GM21360 (cell line): ENCODE data around the gene EME2.

Experiments
- ATAC-seq: cut with Tn5 transposase; IDR thresholded peaks from one replicate; pipeline ENCODE4 v1.9.1; 2021; ENCODE audit warnings: mild to moderate bottlenecking, moderate library complexity; ENCODE audit not compliant: unreplicated experiment

EME2 gene

DNA sequence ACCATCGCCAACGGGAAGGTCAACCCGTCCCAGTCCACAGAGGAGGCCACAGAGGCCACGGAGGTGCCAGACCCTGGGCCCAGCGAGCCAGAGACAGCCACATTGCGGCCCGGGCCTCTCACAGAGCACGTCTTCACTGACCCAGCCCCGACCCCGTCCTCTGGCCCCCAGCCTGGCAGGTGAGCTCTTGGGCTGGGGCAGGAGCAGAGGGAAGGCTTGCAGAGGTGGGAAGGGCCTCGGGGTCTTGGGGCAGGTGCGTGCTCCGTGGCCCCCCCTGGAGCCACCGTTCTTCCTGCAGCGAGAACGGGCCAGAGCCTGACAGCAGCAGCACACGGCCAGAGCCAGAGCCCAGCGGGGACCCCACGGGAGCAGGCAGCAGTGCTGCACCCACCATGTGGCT lies 6.4 kb upstream of the EME2 start:
- ATAC-seq, result no peak

DNA sequence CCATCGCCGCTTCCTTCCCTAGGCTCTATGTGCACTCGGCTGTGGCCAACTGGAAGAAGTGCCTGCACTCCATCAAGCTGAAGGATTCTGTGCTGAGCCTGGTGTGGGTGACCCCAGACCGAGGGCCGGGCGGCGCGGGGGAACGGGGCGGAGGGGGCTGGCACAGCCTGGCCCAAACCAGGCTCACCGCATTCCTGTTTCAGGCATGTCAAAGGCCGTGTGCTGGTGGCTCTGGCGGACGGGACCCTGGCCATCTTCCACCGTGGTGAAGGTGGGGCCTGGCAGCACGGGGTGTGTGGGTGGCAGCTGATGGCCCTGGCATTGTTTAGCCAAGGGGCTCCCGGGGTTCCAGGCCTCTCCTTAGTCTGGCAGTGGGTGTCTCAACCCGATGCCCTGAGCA lies 5.9 kb upstream of the EME2 start:
- ATAC-seq, result no peak

DNA sequence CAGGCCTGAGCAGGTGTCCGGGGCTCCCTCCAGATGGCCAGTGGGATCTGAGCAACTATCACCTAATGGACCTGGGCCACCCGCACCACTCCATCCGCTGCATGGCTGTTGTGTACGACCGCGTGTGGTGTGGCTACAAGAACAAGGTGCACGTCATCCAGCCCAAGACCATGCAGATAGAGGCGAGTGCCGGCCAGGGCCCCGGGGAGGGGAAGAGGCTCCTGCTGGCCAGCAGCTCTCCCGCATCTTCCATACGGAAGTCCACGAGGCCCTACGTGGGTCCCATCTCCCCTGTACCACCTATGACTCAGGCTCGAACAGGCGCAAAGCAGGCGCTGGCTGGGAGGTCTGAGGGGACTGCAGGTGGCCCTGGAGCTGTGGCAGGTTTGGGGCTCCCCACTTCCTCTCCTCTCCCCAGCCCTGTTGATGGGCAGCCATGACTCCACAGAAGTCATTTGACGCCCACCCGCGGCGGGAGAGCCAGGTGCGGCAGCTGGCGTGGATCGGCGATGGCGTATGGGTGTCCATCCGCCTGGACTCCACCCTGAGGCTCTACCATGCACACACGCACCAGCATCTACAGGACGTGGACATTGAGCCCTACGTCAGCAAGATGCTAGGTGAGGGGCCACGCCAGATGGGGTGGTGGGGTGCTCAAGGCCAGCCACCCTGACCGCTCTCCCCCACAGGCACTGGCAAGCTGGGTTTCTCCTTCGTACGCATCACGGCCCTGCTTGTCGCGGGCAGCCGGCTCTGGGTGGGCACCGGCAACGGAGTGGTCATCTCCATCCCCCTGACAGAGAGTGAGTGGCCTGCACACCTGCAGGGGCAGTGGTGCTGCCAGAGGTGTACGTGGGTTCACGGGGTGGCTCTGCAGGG lies 5.3 kb upstream of the EME2 start:
- no peak for ATAC-seq

DNA sequence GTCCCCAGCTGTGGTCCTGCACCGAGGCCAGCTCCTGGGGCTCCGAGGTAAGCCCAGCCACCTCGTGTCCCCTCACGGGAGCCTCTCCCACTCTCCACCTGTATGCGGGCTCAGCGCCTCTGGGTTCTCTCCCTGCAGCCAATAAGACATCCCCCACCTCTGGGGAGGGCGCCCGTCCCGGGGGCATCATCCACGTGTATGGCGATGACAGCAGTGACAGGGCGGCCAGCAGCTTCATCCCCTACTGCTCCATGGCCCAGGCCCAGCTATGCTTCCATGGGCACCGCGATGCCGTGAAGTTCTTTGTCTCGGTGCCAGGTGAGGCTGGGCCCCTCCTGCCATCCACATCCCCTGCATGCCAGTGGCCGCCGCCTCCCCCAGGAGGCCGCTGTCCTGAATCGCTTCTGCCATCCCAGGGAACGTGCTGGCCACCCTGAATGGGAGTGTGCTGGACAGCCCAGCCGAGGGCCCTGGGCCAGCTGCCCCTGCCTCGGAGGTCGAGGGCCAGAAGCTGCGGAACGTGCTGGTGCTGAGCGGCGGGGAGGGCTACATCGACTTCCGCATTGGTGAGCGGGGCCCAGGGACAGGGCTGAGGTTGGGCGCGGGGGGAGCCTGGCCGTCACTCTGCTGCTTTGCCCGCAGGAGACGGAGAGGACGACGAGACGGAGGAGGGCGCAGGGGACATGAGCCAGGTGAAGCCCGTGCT lies 4.4 kb upstream of the EME2 start:
- ATAC-seq, result no peak

DNA sequence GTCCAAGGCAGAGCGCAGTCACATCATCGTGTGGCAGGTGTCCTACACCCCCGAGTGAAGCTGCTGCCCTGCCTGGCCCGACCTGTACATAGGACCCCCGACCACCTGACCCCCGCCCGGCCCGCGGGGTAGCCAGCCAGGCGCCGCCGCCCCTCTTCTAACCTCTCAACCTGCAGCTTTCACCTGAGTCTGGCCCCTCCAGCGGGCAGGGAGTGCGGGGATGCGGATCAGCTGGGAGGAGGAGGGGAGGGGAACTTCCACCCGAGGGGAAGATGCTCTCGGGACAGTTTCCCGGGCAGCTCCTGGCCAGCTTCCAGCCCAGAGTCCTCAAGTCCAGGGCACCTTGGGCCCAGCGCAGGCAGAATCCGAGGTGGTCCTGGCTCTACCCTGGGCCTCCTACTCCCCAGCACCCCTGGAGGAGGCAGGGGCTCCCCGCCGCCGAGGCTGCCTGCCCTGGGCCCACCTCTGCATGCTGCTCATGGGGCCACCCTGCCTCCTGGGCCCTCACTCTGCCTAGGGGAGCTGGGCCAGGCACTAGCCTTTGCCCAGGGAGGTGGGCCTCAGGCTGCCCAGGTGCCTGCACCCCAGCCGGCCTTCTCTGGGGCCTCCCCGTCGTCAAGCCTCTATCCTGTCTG lies 3.7 kb upstream of the EME2 start:
- ATAC-seq, result no peak

DNA sequence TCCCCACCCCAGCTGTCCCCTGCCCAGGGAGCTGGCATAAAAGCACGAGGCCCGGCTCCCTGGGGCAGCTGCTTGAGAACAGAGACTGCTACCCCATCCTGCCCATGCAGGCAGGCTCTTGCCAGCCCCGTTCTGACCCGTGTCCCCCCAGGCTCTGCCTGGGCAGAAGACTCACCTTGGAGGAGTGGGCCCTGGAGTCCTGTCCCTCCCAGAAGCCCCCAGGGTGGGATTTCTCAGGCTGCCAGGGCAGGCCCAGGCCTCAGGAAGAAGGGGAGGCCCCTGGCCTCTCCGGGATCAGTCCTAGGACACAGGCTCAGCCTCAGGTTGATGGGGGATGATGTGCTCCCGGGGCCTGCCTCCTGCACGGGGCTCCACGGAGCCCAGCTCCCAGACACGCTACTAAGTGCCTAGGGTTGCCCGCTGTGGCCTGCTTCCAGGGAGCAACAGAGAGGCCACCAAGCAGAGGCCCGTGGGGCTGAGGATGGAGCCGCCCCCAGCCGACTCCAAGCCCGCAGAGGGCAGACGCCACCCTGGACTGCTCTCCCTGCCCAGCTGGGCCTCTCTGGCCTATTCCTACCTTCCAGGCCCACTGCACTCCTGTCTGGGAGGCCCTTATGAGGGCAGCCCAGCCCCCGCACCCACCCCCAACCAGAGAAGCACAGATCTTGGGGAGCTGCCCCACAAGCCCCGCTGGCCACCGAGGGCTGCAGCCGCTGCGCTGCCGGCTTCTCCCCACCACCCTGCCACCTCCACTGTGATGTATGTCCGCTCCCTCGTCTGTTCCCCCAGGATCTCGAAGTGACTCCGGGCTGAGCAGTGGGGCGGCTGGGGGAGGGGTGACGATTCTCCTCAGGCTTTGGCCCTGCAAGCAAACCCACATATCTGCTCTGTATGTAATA lies 3.0 kb upstream of the EME2 start:
- no peak for ATAC-seq

DNA sequence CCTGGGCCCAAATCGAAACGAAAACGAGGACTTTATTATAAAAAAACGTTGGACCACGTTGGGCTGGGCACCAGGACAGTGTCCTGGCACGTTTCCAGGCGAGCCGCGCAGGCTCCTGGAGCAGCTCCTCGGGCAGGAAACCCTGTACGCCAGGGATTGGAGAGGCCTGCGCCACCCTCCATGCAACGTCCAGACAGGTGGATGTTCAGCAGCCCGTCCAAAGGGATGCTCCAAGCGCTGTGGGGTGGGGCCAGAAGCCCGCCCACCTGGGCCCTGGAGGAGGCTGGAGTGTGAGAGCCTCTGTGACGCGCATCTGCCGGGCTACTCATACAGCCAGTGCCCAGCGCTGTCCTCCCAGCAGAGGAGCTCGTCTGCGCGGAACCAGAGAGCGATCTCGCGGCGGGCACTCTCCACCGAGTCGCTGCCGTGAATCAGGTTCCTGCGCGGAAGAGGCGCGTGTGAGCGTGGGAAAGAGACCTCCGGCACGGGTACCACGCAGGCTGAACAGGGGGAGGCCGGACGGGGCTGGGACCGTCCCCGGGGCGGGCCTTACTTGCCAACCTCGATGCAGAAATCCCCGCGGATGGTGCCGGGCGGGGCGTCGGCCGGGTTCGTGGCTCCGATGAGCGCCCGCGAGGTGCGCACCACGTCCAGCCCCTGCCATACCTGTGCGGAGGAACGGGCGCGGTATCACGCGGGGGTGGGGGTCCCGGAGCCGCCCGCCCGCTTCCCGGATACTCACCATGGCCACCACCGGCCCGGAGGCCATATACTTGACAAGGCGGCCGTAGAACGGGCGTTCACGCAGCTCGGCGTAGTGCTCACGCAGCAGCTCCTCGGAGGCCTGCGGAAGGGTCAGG lies 2.1 kb upstream of the EME2 start:
- ATAC-seq, result no peak

DNA sequence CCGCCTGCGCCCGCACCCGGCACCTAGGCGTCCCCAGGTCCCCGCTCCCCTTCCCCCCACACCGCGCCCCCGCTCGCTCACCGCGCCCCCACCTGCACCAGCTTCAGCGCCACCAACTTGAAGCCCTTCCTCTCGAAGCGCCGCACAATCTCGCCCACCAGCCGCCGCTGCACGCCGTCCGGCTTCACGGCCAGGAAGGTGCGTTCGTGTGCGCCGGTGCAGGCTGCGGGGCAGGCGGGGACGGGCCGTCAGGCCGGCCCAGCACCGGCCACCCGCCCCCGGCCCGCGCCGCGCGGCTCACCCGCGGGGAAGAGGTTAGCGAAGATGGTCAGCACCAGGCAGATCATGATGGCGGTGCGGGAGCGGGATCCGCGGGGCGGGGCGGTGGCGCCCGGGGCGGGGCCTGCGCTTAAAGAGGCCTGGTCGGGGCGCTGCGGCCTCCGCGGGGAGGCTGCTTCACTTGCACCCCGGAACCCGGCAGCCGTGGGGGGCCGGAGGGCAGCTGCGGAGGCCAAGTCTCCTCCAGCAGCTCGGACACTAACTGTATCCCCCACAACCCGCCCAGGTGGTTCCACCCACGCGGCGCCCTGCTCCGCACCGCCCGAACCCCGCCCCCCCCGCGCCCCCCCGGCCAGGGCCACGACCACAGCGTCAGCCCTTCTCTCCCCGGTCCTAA lies 1.3 kb upstream of the EME2 start, which contains the start of gene NME3:
TSS of gene NME3 (minus strand) at position 356 of the 676 bp plus-strand sequence. CDS start at position 347, 9 bp downstream.
- no peak for ATAC-seq

DNA sequence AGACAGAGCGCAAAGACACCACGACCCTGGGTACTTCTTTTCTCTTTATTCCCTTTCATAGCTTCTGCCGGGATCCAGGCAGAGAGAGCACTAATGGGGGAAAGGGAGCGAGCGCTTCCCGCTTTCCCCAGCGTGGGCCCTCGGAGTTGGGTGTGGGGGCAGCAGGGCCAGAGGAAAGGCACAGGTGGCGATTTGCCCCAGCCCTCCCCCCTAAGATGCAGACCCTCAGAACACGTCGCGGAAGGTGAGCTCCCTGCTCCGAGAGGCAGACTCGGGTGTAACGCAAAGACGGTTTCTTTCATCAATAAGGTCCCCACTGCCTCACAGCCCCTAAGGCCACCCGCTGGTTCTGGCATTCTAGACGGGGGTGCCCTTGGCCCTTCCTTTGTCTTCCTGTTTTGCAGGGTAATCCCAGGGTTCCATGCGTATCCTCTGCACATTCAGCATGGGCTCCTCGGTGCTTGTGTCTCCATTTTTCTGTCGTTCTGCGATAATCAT lies 697 bp upstream of the EME2 start:
- no peak for ATAC-seq

DNA sequence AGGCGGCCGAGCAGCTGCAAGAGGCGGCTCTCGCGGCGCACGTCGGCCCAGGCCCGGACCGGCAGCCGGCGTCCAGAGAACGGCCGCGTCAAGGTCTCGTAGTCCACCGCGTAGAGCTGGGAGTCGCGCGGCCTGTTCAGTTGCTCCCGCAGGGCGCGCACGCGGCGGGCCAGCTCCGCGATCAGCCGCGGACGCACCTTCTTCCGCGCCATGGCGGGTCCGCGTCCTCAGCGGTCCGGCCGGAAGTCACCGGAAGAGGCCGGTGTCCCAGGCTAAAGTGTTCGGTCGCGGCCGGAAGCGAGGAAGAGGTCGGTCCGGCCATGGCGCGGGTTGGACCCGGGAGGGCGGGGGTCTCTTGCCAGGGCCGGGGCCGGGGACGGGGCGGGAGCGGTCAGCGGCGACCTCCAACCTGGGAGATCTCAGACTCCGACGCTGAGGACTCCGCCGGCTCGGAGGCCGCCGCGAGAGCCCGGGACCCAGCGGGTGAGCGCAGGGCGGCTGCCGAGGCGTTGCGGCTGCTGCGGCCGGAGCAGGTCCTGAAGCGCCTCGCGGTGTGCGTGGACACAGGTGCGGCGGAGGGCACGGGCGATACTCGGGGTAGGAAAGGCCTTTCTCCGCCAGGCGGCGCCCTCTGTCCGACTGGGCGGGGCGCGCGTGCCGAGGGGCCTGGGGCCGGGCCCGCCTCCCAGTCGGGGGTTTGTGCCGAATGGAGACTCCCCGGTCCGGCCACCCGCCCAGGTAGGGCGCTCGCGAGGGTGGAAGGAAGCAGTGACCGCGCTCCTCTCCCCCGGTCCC lies 495 bp downstream of the EME2 start, which contains the start of gene MRPS34:
TSS of gene MRPS34 (minus strand) at position 227 of the 795 bp plus-strand sequence. CDS start at position 212, 15 bp downstream.
- ATAC-seq, result peak; percentile 33

DNA sequence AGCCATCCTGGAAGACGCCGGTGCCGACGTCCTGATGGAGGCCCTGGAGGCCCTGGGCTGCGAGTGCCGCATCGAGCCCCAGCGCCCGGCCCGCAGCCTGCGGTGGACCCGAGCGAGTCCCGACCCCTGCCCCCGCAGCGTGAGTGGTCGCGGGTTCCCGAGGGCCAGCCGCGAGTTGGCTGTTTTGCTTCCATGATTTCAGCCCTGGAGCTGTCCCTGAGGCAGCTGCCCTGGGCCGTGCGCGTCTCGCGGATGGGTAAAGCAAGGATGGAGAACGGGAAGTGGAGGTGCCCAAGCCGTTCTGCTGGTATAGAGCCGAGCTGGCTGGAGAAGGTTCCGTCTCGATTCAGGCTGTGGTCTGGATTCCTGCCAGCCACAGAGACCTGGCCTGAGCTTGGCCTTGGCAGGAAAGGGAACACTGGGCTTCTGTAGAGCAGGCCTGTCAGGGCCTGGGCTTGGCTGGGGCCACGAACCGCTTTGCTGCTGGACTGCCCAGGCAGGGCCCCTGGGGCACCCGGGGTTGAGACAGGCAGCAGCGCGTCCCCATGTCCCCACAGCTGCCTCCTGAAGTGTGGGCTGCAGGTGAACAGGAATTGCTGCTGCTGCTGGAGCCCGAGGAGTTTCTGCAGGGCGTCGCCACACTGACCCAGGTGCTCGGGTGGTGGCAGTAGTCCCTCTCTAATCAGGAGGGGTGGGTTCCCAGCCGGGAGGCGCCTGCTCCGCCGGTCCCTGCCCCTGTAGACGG lies 1.3 kb downstream of the EME2 start:
- no peak for ATAC-seq

DNA sequence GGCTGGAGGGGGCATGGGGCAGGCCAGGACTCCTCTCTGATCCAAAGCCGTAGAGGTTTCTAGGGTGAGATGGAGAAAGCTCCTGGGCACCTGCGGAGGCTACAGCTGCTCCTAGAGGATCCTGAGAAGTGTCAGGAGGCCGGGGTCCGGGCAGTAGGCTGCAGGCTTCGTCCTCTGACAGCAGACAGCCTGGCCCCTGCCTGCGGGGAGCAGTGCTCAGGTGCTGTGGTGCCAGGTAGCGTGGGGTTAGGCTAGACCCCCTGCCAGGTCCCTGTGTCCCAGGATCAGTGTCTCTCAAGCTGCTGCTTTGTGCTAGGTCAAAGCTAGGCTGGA lies 1.8 kb downstream of the EME2 start:
- ATAC-seq, result no peak

DNA sequence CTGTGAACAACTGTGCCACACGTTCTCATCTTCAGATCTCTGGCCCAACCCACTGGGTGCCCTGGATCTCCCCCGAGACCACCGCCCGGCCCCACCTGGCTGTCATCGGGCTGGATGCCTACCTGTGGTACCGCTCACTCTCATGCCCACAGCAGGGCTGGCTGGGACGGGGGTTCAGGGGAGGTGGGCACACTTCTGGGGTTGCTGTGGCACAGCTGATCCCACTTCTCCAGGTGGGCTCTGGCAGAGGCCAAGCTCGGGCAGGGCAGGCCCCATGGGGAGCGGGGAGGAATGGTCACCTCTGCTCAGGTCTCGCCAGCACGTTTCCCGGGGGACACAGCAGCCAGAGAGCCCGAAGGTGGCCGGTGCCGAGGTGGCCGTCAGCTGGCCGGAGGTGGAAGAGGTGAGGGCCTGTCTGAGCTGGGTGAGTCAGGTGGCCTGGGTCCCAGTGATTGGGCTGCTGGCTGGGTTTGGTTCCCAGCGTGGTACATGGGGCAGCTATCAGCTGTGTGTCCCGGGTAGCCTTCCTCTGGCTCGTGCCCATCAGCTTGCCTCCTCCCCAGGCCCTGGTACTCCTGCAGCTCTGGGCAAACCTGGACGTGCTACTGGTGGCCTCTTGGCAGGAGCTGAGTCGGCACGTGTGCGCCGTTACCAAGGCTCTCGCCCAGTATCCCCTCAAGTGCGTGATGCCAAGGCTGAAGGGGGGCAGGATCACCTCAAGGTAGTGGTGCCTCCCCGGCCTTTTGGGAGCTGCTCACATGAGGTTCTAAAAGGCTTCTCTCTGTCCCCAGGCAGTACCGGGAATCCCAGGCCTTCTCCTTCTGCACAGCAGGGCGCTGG lies 2.6 kb downstream of the EME2 start:
- ATAC-seq, result no peak

DNA sequence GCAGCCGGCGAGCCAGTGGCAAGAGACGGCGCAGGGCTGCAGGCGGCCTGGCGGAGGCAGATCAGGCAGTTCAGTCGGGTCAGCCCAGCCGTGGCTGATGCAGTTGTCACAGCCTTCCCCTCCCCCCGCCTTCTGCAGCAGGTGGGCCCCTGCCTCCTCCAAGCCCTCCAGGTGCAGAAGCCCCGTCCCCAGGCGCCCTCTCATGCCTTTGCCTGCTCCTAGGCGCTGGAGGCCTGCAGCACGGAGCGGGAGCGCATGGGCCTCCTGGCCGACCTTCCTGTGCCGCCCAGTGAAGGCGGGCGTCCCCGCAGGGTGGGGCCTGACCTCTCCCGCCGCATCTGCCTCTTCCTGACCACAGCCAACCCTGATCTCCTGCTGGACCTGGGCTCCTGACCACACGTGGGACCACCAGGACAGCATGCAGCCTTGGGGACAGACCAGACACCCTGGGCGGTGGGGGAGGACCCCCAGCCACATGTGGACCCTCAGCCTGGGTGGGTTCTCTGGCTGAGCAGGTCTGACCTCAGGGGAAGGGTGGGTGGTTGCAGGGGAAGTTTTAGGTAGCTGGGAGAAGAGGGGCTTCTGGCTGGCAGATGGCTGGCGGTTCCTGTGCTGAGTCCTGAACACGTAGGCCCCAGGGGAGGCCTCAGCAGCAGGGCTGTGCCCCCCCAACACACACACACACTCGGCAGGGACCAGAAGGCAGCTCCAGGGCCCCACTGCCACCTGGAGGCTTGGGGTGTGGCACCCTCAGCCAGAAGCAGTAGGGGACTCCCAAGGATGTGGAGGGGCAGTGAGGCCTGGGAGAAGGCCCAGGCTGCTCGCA lies 3.4 kb downstream of the EME2 start:
- no peak for ATAC-seq

DNA sequence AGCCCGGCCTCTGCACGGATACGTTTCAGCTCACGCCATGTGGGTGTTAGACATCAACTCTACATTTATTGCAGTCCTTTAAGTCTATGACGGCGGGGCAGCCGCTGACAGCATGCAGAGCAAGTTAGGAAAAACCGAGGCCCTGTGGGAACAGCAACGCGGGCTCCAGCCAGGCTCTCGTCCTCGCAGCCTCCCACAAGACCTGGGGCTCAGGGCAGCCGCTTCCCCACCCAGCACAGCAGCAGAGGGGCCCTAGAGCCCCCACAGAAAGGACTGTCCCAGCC lies 4.0 kb downstream of the EME2 start:
- no peak for ATAC-seq

DNA sequence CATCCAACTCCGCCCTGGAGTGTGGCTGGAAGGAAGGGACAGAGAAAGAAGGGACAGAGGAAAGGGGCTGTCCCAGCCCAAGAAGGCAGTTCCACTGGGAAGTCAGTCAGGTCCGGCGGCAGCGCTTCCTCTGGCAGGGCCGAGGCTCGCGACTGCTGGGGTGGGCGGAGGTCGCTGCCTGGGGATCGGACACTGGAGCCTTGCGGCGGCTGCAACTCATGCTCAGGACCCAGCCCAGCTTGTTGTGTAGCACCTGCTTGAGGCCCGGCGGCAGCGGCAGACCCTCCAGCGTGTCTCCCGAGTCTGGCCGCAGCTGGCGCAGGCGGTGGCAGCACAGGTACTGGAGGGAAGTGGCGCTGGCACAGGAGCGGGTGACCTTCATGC lies 4.4 kb downstream of the EME2 start:
- ATAC-seq, result no peak
